Esophagus squamous epithelium (tissue), 4 donors: ENCODE results near the gene ADAM10.

Source experiments
- CTCF ChIP-seq, 6 experiments: fragments of 450-650 bp in 4 of 6; fragments of 200-600 bp in 2 of 6; sonication (generic) in 2 of 6; IDR thresholded peaks; one replicate each; pipeline ENCODE4 v1.5.1; 2016 to 2019; ENCODE audit warnings: antibody characterized with exemption in 6 of 6, mild to moderate bottlenecking in 4 of 6, moderate library complexity in 4 of 6
- POLR2A ChIP-seq, 4 donors: fragments of 450-650 bp; IDR thresholded peaks; one replicate each; pipeline ENCODE4 v1.6.1; 2017; ENCODE audit warnings: antibody characterized with exemption in 4 of 4, mild to moderate bottlenecking in 4 of 4, moderate library complexity in 3 of 4

- no peak for TF ChIP-seq CTCF (IDR thresholded peaks at IDR 0.05)
- no peak for TF ChIP-seq POLR2A (IDR thresholded peaks at IDR 0.05)
Observed at GRCh38 chr15:58565619-58566018, 183.9 kb downstream of the ADAM10 start.
